ENCODE results near the gene RBM33.

DNA sequence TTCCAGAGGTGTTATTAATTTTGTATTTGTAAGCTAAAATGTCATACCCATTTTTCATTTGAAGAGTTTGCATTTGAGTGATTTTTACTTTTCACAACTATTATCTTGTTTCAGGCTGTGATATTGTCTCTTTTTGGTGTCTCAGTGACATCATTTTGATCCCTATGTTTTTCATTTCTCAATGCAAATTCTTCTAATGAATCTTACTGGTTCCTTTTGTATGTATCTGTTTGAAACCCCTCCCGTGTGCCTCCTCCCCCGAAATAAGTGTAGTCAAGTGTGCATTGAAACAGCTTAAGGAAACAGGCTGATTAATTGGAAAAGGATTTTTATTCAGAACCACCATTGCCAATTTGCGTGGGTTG lies 90.0 kb downstream of the RBM33 start:
- TF ChIP-seq POLR2A (conservative IDR thresholded peaks at IDR 0.05) (no peak), EZH2 (IDR thresholded peaks at IDR 0.05; ENCODE audit: borderline replicate concordance, low read depth, low read length) (no peak), ZNF24 (IDR thresholded peaks at IDR 0.05) (no peak), MTA2 (IDR thresholded peaks at IDR 0.05; ENCODE audit: low read depth) (no peak), RFX1 (IDR thresholded peaks at IDR 0.05) (no peak), ZEB2 (IDR thresholded peaks at IDR 0.05) (no peak), MCM5 (IDR thresholded peaks at IDR 0.05; ENCODE audit: low read depth) (no peak)
- TF ChIP-seq, protein P1, sequence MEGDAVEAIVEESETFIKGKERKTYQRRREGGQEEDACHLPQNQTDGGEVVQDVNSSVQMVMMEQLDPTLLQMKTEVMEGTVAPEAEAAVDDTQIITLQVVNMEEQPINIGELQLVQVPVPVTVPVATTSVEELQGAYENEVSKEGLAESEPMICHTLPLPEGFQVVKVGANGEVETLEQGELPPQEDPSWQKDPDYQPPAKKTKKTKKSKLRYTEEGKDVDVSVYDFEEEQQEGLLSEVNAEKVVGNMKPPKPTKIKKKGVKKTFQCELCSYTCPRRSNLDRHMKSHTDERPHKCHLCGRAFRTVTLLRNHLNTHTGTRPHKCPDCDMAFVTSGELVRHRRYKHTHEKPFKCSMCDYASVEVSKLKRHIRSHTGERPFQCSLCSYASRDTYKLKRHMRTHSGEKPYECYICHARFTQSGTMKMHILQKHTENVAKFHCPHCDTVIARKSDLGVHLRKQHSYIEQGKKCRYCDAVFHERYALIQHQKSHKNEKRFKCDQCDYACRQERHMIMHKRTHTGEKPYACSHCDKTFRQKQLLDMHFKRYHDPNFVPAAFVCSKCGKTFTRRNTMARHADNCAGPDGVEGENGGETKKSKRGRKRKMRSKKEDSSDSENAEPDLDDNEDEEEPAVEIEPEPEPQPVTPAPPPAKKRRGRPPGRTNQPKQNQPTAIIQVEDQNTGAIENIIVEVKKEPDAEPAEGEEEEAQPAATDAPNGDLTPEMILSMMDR (IDR thresholded peaks at IDR 0.05 in 2 of 3, conservative IDR thresholded peaks at IDR 0.05 in 1 of 3; ENCODE audit: insufficient read depth in 2 of 3, low read depth in 1 of 3, low read length in 3 of 3), result no peak
- TF ChIP-seq, protein P2, sequence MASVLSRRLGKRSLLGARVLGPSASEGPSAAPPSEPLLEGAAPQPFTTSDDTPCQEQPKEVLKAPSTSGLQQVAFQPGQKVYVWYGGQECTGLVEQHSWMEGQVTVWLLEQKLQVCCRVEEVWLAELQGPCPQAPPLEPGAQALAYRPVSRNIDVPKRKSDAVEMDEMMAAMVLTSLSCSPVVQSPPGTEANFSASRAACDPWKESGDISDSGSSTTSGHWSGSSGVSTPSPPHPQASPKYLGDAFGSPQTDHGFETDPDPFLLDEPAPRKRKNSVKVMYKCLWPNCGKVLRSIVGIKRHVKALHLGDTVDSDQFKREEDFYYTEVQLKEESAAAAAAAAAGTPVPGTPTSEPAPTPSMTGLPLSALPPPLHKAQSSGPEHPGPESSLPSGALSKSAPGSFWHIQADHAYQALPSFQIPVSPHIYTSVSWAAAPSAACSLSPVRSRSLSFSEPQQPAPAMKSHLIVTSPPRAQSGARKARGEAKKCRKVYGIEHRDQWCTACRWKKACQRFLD (CRISPR knock-in tag; IDR thresholded peaks at IDR 0.05), result no peak
- TF ChIP-seq, protein P3, sequence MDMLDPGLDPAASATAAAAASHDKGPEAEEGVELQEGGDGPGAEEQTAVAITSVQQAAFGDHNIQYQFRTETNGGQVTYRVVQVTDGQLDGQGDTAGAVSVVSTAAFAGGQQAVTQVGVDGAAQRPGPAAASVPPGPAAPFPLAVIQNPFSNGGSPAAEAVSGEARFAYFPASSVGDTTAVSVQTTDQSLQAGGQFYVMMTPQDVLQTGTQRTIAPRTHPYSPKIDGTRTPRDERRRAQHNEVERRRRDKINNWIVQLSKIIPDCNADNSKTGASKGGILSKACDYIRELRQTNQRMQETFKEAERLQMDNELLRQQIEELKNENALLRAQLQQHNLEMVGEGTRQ (CRISPR knock-in tag; IDR thresholded peaks at IDR 0.05), result no peak

Measured in K562 (cell line).